PC-3 (cell line): ENCODE measurements around the gene CA7. TPM values are rescaled to one million over a fixed set of nuclear protein-coding genes. Genes with fewer than 3 reads are reported as not detected.

Experiments used
- ATAC-seq: fragments of 200-7000 bp; cut with Tn5 transposase; 2 replicates; pipeline ENCODE4 v1.9.1; 2020; ENCODE audit warnings: mild to moderate bottlenecking, moderate library complexity
- BruUV-seq: library from RNA; stranded (reverse); fragments of 400-500 nt; replicated peaks from 2 replicates; lab custom pipeline; 2021; lab: Mats Ljungman, UMichigan
- CTCF ChIA-PET: fragments of 300-600 bp; sonication (Branson Sonifier 250); formaldehyde crosslinking; loops from one replicate; lab custom pipeline; 2022; ENCODE audit warnings: antibody characterized with exemption; lab: Charles Lee
- POLR2A ChIA-PET: fragments of 300-600 bp; sonication (Branson Sonifier 250); formaldehyde crosslinking; loops from one replicate; lab custom pipeline; 2022; ENCODE audit warnings: antibody characterized with exemption; ENCODE audit not compliant: unreplicated experiment; lab: Charles Lee
- DNase-seq: peaks from one replicate; pipeline ENCODE4 v3.0.0-alpha.2; 2015
- H2AFZ ChIP-seq: fragments of 300-600 bp; sonication (generic); 2 replicates; pipeline ENCODE4 v1.6.0; 2016; ENCODE audit warnings: antibody characterized with exemption, low read length
- H3F3A ChIP-seq: fragments of 300-600 bp; sonication (generic); one replicate; pipeline ENCODE4 v1.6.0; 2017; ENCODE audit warnings: antibody characterized with exemption, low read length, control low read depth, mild to moderate bottlenecking; ENCODE audit not compliant: unreplicated experiment
- H3K27ac ChIP-seq: fragments of 300-600 bp; sonication (generic); 2 replicates; pipeline ENCODE4 v1.5.1; 2016; ENCODE audit warnings: mild to moderate bottlenecking, low read length
- H3K27me3 ChIP-seq: fragments of 300-600 bp; sonication (generic); 2 replicates; pipeline ENCODE4 v1.6.1; 2016; ENCODE audit warnings: low read length, mixed read lengths
- H3K36me3 ChIP-seq: fragments of 300-600 bp; sonication (generic); 2 replicates; pipeline ENCODE4 v1.6.1; 2016; ENCODE audit warnings: low read depth, mixed run types, low read length, mixed read lengths
- H3K4me1 ChIP-seq: fragments of 300-600 bp; sonication (generic); 2 replicates; pipeline ENCODE4 v1.5.1; 2016; ENCODE audit warnings: low read length; ENCODE audit not compliant: insufficient read depth
- H3K4me2 ChIP-seq: fragments of 300-600 bp; sonication (generic); 2 replicates; pipeline ENCODE4 v1.6.0; 2016; ENCODE audit warnings: low read length
- H3K4me3 ChIP-seq: fragments of 300-600 bp; sonication (generic); 2 replicates; pipeline ENCODE4 v1.5.1; 2016; ENCODE audit warnings: mild to moderate bottlenecking, low read length, mixed read lengths
- H3K79me2 ChIP-seq: fragments of 300-600 bp; sonication (generic); 2 replicates; pipeline ENCODE4 v1.6.1; 2017; ENCODE audit warnings: low read length, mixed read lengths
- H3K9ac ChIP-seq: fragments of 300-600 bp; sonication (generic); 2 replicates; pipeline ENCODE4 v1.6.0; 2016; ENCODE audit warnings: mild to moderate bottlenecking, low read length
- H3K9me2 ChIP-seq: fragments of 300-600 bp; sonication (generic); replicated peaks from 2 replicates; pipeline ENCODE4 v1.6.1; 2016; ENCODE audit warnings: mixed run types, low read length, mixed read lengths
- H3K9me3 ChIP-seq: fragments of 300-600 bp; sonication (generic); 2 replicates; pipeline ENCODE4 v1.6.1; 2016; ENCODE audit warnings: low read length, mixed read lengths
- H4K20me1 ChIP-seq: fragments of 300-600 bp; sonication (generic); 2 replicates; pipeline ENCODE4 v1.6.1; 2016; ENCODE audit warnings: low read length, mixed read lengths
- CTCF ChIP-seq: fragments of 300-600 bp; sonication (generic); conservative IDR thresholded peaks from 2 replicates; pipeline ENCODE4 v1.5.1; 2017; ENCODE audit warnings: antibody characterized with exemption, low read depth, mild to moderate bottlenecking, low read length
- EZH2 ChIP-seq: fragments of 300-600 bp; sonication (generic); IDR thresholded peaks from one replicate; pipeline ENCODE4 v1.6.1; 2017; ENCODE audit warnings: antibody characterized with exemption, mild to moderate bottlenecking, low read length; ENCODE audit not compliant: unreplicated experiment
- EZH2phosphoT487 ChIP-seq: fragments of 300-600 bp; sonication (generic); IDR thresholded peaks from 2 replicates; pipeline ENCODE4 v1.6.1; 2018; ENCODE audit warnings: mild to moderate bottlenecking, antibody characterized with exemption, low read length, borderline replicate concordance
- intact Hi-C: fragments of 100-400 bp; cut with micrococcal nuclease; formaldehyde crosslinking; loops from 2 replicates; pipeline ENCODE4 v1.9.0; 2023
- total RNA-seq: library from RNA; depleted of rRNA; stranded (reverse); fragments of >200 nt; gene quantifications from 2 replicates; pipeline ENCODE4 v1.2.3, GENCODE V29; 2014

The CA7 gene
- total RNA-seq, 1 experiment from 2014 or later = not detected

- H3K4me2 ChIP-seq = no peak overlapping the region
- no peaks in the 10 kb centered on the region for H3K9me2 ChIP-seq
- no peak for ATAC-seq
- CTCF ChIA-PET = no interaction called here
- intact Hi-C loops = no loop called here
- no peak overlapping the region for H3K4me3 ChIP-seq
- H3K27me3 ChIP-seq = no peaks in the 10 kb centered on the region
- BruUV-seq = no TSS peak
- no peaks in the 10 kb centered on the region for H3K9me3 ChIP-seq
- no peak for TF ChIP-seq EZH2
- TF ChIP-seq CTCF = no peak
- TF ChIP-seq EZH2phosphoT487 = no peak
- no peak for DNase-seq
- no peaks in the 10 kb centered on the region for H4K20me1 ChIP-seq
- H2AFZ ChIP-seq = no peak overlapping the region
- H3K27ac ChIP-seq = no peak overlapping the region
- H3K79me2 ChIP-seq = no peaks in the 10 kb centered on the region
- no peaks in the 10 kb centered on the region for H3K36me3 ChIP-seq
- H3F3A ChIP-seq = no peaks in the 10 kb centered on the region
- H3K9ac ChIP-seq = no peak overlapping the region
- H3K4me1 ChIP-seq = peaks cover 4% of the 10 kb centered on the region; the same call in 1 of the 2 replicates
- POLR2A ChIA-PET = no interaction called here
Measured at GRCh38 chr16:66898207-66898606, 54.0 kb downstream of the CA7 start.

GRCh38 chr16:66898933-66899309 is 54.7 kb downstream of the CA7 start:
- H3K4me3 ChIP-seq = no peak overlapping the region
- H3K36me3 ChIP-seq = no peaks in the 10 kb centered on the region
- no peak overlapping the region for H3K27ac ChIP-seq
- H3K9me2 ChIP-seq = no peaks in the 10 kb centered on the region
- peaks cover 4% of the 10 kb centered on the region; the same call in 1 of the 2 replicates for H3K4me1 ChIP-seq
- H2AFZ ChIP-seq = no peak overlapping the region
- intact Hi-C loops = no loop called here
- H3K9me3 ChIP-seq = no peaks in the 10 kb centered on the region
- ATAC-seq (no peak), DNase-seq (no peak)
- no peak overlapping the region for H3K4me2 ChIP-seq
- no peaks in the 10 kb centered on the region for H4K20me1 ChIP-seq
- H3K27me3 ChIP-seq = no peaks in the 10 kb centered on the region
- BruUV-seq = no TSS peak
- no peak overlapping the region for H3K9ac ChIP-seq
- H3F3A ChIP-seq = no peaks in the 10 kb centered on the region
- H3K79me2 ChIP-seq = no peaks in the 10 kb centered on the region
- POLR2A ChIA-PET = no interaction called here
- TF ChIP-seq EZH2 = no peak
- TF ChIP-seq EZH2phosphoT487 = no peak
- no peak for TF ChIP-seq CTCF
- CTCF ChIA-PET = no interaction called here

- no TSS peak for BruUV-seq
- intact Hi-C loops = no loop called here
- no peak overlapping the region for H3K9ac ChIP-seq
- no peaks in the 10 kb centered on the region for H3K9me2 ChIP-seq
- no peaks in the 10 kb centered on the region for H3K27me3 ChIP-seq
- POLR2A ChIA-PET = no interaction called here
- no peak for DNase-seq
- H3K27ac ChIP-seq = no peak overlapping the region
- ATAC-seq = no peak
- H4K20me1 ChIP-seq = no peaks in the 10 kb centered on the region
- H3F3A ChIP-seq = no peaks in the 10 kb centered on the region
- H3K79me2 ChIP-seq = no peaks in the 10 kb centered on the region
- TF ChIP-seq EZH2 (no peak), CTCF (no peak), EZH2phosphoT487 (no peak)
- H3K9me3 ChIP-seq = no peaks in the 10 kb centered on the region
- H3K4me1 ChIP-seq = peaks cover 4% of the 10 kb centered on the region; the same call in 1 of the 2 replicates
- H3K4me3 ChIP-seq = no peak overlapping the region
- CTCF ChIA-PET = no interaction called here
- H3K4me2 ChIP-seq = no peak overlapping the region
- no peaks in the 10 kb centered on the region for H3K36me3 ChIP-seq
- no peak overlapping the region for H2AFZ ChIP-seq
Measured at GRCh38 chr16:66899310-66899944, 55.2 kb downstream of the CA7 start.
